GM21381 (cell line): Measurements from ENCODE around the gene SDS.

Experiments used
- ATAC-seq: cut with Tn5 transposase; IDR thresholded peaks from one replicate; pipeline ENCODE4 v1.9.1; 2021; ENCODE audit warnings: mild to moderate bottlenecking, moderate library complexity; ENCODE audit not compliant: unreplicated experiment

Gene SDS, protein sequence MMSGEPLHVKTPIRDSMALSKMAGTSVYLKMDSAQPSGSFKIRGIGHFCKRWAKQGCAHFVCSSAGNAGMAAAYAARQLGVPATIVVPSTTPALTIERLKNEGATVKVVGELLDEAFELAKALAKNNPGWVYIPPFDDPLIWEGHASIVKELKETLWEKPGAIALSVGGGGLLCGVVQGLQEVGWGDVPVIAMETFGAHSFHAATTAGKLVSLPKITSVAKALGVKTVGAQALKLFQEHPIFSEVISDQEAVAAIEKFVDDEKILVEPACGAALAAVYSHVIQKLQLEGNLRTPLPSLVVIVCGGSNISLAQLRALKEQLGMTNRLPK

DNA sequence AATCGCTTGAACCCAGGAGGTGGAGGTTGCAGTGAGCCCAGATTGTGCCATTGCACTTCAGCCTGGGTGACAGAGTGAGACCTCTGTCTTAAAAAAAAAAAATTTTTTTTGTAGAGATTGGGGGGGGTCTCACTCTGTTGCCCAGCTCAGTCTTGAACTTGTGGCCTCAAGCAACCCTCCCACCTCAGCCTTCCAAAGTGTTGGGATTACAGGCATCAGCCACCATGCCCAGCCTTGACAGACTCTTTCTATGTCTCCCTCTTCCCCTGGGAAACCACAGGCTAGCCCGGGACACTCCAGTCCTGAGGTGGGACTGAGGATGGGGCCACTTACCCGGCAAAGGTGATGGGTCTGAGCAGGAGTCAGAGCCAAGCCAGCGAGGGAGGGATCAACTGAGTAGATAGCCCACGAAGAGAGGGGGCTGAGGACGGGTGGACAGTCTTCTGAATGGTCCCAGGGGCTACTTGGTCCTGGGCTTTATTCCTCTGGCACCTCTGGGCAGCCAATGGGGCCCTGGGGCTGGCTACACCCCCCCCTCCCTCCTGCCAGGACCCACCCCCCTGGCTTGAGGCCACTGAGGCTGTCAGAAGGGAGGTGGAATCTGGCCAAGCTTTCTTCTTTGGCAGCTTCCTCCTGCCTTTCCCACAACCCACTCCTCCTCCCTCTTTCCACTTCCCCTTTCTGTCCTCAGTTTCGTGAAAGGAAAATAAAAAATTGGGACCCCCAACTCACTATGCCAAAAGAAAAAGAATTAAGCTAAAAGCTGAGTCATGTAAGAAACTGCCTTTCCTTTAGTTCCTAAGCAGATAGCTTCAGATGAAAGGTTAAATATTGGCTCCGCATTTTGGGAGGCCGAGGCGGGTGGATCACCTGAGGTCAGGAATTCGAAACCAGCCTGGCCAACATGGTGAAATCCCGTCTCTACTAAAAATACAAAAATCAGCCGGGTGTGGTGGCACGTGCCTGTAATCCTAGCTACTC, at the start of gene SDS:
Gene SDS (minus strand): TSS at position 453 of the 981 bp plus-strand sequence. CDS start 4,179 bp downstream, outside the sequence.
- ATAC-seq: no peak

DNA sequence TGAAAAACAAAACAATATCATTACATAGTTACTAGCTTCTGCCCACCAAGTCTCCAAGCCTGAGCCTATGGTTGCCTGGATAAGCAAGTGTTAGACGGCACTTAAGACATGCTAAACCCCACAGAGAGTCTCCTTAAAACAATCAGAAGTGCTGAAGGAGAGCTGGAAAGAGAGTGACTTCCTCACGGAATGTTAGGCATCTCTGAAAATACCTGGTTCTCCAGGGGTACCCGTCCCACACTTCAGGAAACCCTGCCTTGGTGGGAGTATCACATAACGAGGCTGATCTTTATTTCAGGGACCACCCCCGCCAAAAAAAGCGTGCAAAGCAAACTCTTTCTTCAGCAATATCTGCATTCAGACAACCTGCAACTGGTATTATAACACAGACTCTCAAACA, 49.6 kb upstream of the SDS start:
- ATAC-seq: no peak

DNA sequence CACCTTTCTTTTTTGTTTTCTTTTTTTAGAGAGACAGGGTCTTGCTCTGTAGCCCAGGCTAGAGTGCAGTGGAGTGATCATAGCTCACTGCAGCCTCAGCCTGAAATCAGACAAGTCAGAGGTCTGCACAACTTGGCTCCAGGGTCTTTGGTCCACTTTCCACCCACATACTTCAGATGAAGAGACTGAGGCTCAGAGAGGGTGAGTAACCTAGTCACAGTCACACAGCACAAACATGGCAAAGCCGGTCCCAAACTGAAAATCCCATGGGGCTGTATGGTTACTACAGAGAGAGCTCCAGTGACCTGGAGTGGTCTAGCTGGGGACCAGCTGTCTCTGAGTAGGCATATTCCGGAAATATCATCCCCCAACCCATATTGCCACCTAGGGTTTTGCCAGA, 48.8 kb upstream of the SDS start:
- ATAC-seq: no peak

DNA sequence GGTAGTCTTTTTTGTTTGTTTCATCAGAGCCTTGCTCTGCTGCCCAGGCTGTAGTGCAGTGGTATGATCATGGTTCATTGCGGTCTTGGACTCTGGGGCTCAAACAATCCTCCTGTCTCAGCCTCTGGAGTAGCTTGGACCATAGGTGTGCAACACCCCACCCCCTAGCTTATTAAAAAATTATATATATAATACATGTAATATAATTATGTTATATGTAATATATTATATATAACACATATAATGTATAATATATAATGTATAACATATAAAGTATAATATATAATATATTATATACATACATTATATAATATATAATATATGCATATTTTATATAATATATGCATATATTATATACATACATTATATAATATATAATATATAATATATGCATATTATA, 46.2 kb upstream of the SDS start:
- ATAC-seq: no peak

DNA sequence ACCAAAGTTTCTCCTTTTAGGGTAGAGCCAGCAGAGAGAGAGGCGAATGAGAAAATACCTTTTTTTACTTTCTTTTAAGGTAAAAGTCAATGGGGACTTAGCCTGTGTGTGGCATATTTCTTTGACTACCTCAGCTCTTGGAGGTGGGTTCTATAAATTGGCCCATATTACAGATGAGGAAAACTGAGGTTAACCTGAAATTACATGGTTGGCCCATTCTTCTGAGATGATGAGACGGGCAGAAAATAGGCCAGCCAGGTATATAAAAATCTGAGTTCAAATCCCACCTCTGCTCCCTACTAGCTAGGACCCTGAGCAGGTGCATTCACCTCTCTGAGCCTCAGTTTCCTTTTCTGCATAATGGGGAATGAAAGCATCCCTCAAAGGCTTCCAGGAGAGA, 45.6 kb upstream of the SDS start:
- ATAC-seq: no peak

DNA sequence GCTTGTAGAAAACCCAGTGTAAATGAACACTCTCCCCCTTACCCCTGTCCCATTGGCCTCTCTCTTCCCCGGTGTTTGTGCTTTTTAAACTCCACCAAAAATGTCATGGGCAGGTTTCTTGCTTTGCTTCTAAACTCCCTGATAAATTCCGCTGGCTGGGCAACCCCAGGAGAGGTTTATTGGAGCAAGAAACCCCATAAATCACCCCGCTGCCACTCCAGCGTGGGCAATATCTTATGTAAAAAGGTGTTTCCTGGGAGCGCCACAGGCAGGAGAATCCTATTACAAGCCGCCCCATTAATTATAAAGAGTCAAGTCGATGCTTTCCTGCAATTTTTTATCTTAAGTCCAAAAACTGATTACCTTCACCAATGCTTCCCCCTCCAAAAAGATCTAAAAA, 45.2 kb upstream of the SDS start:
- ATAC-seq: no peak

DNA sequence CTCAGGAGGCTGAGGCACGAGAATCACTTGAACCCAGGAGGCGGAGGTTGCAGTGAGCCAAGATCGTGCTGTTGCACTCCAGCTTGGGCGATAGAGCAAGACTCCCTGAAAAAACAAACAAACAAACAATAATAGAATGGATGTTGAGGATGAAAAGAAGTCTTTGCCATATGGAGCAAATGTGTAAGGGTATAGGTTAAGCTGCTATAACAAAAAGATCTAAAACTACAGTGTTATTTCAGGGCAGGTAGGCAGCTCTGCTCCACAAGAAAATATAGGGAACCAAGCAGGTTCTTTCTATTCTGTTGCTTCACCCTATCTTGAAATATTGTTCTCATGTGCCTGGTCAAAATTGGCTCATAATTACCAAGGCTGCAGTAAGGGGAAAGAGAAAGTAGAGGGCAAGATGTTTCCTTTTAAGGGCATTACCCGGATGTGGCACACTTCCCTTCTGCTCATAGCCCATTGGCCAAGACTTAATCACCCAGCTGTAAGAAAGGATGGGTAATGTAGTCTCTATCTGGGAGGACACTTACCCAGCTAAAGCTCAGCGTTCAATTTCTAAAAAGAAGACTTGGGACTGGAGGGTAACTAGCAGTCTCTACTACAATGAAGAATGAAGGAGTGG, 42.0 kb upstream of the SDS start:
- ATAC-seq: no peak

DNA sequence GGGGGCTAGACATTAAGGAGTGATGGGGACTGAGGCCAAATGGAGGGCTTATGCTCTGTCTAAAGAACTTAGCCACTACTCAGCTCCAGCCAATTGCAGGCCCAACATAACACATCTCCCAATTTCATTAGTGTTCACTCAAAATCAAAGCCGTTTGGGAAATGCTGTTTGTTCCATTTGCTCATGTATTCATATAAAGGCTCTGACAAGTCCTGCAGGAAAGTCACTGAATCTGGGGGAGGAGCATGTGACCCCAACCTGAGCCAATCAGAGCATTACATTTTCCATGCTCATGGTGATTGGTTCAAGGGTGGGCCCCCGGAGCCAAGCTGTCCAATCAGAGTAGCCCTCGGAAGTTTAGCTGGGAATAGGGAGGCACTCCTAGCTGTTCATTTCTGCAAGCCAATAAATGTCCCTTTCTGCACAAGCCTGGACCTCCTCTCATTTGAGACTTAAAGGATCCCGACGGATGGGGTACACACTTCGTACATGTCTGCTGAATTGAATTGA, 39.4 kb upstream of the SDS start:
- no peak for ATAC-seq

DNA sequence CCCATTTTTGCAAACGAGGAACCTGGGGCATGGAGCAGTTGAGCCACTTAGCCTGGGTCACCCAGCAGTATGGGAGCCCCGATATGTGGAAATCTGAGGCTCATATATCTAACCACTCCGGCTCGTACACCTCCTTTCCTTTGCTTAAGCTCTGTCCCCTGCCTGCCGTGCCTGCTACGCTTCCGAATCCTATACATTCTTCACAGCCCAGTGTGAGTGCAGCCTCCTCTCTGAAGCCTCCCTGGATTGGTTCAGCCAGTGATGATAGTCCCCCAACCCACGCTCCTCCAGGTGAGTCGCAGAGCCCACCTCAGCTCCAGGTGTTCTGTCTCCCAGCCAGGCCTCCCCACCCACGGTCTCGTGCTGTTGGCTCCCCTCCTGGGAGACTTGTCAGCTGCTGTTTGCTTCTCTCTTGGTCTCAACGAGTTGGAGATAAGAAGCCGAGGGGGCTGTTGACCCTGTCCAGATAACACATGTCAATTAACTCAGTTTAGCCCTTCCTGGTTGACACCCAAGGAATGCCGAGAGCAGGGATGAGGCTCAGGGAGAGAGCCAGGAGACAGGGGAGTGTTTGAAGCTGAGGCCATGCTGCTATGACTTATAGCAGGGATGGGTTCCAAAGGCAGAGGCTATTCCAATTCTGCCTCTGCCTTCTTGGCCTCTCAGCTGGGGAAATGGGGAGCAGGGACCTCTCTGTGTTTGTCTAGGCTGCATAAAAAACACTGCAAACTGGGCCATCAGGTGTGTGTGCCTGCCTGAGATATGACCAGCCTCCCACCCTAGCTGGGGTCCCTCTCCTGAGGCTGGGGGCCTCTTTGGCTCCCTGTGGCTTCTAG, 37.5 kb upstream of the SDS start:
- no peak for ATAC-seq

DNA sequence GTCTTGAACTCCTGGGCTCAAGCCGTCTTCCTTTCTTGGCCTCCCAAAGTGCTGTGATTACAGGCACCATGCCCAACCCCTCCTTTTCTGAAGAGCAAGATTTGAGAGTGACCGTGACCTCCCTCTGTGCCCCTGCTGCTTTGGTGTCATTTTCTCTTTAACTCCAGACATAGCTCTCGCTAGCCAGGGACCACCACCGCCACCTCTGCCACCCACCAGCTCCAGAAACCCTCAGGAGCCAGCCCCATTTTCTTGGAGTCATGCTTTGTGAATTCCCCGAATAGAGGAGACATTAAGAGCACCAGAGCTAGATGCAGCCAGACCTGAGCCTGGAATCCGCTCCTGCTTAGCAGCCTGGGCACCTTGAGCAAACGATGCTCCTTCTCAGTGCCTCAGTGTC, 36.6 kb upstream of the SDS start:
- ATAC-seq: no peak

DNA sequence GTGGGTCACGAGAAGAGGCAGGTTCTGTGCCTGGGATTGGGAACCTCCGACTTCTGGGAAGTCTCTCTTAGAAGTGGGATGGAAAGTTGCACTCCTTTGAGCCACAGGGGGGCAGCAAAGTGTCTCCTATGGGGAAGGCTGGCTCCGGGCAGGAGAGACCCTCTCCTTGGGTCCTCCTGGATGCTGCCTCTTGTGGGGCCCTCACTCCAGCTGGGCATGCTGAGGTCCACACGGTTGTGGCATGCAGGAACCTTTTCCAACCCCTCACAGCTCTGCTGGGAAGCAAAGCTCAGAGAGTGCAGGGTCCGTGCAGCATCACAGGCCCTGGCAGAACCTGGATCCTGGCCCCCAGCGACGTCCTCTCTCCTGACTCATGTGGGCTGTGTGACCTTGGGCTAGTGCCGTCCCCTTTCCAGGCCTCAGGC, 35.9 kb upstream of the SDS start:
- ATAC-seq: no peak

DNA sequence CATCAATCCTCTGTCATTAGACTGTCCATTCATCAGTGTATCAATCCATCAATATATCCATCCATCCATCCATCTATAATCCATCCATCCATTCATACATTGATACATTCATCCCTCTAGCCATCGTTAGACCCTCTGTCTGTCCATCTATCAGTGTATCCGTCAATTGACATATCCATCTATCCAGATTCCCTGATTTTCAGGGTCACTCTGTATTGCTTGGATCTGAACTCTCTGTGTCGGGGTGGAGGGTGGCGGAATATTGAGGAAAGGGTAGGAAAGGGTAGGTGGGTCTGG, 35.6 kb upstream of the SDS start:
- ATAC-seq: no peak

DNA sequence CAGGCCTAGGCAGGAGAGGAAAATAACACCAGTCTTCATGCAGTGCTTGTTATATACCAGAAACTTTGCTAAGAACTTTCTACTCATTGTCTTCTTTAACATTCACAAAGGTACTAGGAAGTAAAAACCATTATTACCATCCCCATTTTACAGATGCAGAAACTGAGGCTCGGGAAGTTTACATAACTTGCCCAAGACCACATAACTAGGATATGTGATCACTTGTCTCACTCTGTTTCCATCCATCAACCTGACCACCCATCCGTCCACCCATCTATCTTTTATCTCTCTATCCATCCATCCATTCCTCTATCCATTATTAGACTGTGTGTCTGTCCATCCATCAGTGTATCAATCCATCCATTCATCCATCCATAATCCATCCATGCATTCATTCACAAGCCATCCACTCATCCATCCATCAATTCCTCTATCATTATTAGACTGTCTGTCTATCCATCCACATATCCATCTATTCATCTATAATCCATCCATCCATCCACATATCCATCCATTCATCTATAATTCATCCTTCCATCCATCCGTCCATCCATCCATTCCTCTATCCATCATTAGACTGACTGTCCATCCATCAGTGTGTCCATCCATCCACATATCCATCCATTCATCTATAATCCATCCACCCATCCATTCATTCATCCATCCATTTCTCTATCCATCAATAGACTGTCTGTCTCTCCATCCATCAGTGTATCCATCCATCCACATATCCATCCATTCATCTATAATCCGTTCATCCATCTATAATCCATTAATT, 35.0 kb upstream of the SDS start:
- ATAC-seq: no peak

DNA sequence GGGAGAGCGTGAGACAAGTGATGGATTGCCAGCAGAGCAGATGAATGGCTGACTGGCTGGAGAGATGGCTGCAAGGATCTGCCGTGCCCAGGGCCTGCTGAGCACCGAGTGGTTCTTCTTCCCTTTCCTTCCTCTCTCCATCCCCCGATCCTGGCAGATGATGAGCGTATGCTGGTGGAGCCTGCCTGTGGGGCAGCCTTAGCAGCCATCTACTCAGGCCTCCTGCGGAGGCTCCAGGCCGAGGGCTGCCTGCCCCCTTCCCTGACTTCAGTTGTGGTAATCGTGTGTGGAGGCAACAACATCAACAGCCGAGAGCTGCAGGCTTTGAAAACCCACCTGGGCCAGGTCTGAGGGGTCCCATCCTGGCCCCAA, 34.0 kb upstream of the SDS start:
- ATAC-seq: no peak

DNA sequence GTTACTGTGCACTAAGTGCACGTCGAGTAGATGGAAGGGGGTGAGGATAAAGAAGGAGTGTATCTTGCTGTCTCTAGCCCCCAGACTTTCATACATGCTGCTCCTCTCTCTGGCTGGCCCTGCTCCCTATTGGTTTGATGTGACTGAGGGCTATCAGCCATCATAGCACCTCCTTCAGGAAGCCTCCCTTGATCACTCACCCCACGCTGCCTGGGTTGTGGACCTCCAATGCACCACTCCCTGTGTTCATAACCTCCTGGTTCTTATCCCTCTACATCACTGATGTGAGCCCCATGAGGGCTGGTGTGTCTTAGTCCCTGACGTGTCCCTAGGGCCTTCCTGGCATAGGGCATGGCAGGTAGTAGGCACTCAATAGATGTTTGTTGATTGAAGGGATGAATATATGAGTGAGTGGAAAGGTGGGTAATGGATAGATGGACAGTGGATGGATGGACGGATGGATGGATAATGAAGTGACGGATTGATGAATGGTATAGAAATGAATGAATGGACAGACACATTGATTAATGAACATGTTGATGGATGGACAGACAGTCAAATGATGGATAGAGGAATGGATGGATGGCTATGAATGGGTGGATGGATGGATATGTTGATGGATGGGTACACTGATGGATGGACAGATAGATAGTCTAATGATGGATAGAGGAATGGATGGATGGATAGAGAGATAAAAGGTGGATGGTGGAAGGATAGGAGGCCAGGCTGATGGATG, 33.5 kb upstream of the SDS start:
- no peak for ATAC-seq

DNA sequence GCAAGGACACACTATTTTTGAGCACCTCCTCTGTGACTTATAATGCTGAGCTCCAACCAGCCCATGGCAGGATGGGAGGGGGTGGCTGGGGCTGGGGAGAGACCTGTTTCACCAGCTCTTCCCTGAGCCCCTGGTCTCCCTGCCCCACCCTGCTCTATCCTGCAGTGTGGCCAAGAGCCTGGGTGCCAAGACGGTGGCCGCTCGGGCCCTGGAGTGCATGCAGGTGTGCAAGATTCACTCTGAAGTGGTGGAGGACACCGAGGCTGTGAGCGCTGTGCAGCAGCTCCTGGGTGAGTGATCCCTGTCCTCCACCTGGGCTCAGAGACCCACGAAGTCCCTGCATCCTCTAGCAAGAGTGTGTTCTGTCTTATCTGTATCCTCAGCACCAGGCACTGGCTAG, 32.9 kb upstream of the SDS start:
- ATAC-seq: no peak

DNA sequence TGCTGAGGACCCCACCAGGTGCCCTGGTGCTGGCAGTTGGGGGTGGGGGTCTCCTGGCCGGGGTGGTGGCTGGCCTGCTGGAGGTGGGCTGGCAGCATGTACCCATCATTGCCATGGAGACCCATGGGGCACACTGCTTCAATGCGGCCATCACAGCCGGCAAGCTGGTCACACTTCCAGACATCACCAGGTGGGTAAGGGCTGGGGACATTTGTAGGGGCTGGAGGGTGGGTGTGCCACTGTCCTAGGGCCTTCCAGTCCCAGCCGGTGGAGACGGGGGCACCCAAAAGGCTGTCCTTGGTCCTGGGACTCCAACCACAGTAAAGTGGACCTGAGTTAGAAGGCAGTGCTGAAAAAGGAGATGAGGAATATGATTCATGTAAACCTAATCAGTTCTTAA, 31.7 kb upstream of the SDS start:
- no peak for ATAC-seq

DNA sequence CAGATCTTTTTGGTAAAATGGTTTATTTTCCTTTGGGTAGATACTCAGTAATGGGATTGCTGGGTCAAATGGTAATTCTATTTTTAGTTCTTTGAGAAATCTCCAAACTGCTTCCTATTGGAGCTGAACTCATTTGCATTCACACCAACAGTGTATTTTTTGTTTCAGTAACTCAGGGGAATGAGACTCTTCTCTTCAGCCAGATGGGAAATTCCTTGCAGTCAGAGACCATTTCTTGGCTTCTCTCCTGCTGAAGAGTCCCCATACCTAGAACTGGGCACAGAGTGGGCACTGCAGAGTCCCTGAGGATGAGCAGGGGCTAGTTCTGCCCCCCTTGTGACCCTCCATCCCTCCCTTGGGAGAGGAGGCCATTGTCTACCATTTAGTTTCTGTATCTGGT, 29.3 kb upstream of the SDS start:
- no peak for ATAC-seq

DNA sequence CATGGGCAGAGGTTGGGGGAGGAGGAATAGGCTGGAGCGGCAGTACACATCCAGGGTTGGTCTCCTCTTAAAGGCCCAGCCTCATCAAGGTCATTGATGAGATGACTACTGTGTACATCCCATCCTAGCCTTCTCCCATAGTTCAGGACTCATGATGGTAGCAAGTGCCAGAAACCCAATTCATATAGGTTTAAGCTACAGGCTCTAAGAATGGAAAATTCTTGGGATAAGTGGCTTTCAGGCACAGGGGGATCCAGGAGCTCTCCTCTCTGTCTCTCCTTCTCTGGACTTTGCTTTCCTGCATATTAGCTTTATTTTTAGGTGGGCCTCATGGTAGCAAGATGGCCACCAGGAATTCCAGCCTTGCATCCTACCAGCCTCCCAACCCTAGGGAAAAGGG, 24.8 kb upstream of the SDS start:
- no peak for ATAC-seq
